ENCODE measurements around the gene TIAM1. TPM values are rescaled to one million over a fixed set of nuclear protein-coding genes. Genes with fewer than 3 reads are reported as not detected.
A peak's percentile ranks its signal among the peaks of the same experiment; 100 is the strongest.

Gene TIAM1
- total RNA-seq, 2 donors from 2014 or later, result 6.0 to 38.1 TPM

GRCh38 chr21:31349208-31349607 lies 5.1 kb upstream of the TIAM1 start:
- DNase-seq (ENCODE audit: low spot score), result no peak
- no peak for TF ChIP-seq POLR2A (IDR thresholded peaks at IDR 0.05)
- TF ChIP-seq POLR2AphosphoS5 (IDR thresholded peaks at IDR 0.05), result no peak
- TF ChIP-seq CTCF (IDR thresholded peaks at IDR 0.05), result no peak
- 69% methylated on average over 4 of the region's 4 CpGs for WGBS
- H3K36me3 ChIP-seq, result no peaks in the 10 kb centered on the region
- no peak overlapping the region for H3K4me3 ChIP-seq
- no peak overlapping the region for H3K27ac ChIP-seq
- intact Hi-C loops (cut with DNase I), result no loop called here
- no peaks in the 10 kb centered on the region for H3K4me1 ChIP-seq (replicated peaks)
- no peaks in the 10 kb centered on the region for H3K9me3 ChIP-seq
- no peaks in the 10 kb centered on the region for H3K27me3 ChIP-seq (replicated peaks; ENCODE audit: insufficient read depth)

GRCh38 chr21:31348188-31348587 lies 4.1 kb upstream of the TIAM1 start:
- no peak overlapping the region for H3K27ac ChIP-seq
- TF ChIP-seq POLR2A (IDR thresholded peaks at IDR 0.05) (no peak), CTCF (IDR thresholded peaks at IDR 0.05) (no peak), POLR2AphosphoS5 (IDR thresholded peaks at IDR 0.05) (no peak)
- intact Hi-C loops (cut with DNase I), result no loop called here
- peaks cover 3% of the 10 kb centered on the region for H3K27me3 ChIP-seq (replicated peaks; ENCODE audit: insufficient read depth)
- 88% methylated on average over 7 of the region's 7 CpGs for WGBS
- no peaks in the 10 kb centered on the region for H3K4me1 ChIP-seq (replicated peaks)
- no peak overlapping the region for H3K4me3 ChIP-seq
- no peaks in the 10 kb centered on the region for H3K9me3 ChIP-seq
- no peaks in the 10 kb centered on the region for H3K36me3 ChIP-seq
- no peak for DNase-seq (ENCODE audit: low spot score)

- intact Hi-C loops (cut with DNase I), result no loop called here
- H3K27ac ChIP-seq, result no peak overlapping the region
- H3K36me3 ChIP-seq, result no peaks in the 10 kb centered on the region
- no peaks in the 10 kb centered on the region for H3K4me1 ChIP-seq (replicated peaks)
- DNase-seq (ENCODE audit: low spot score), result no peak
- WGBS, result 49% methylated on average over 15 of the region's 15 CpGs
- H3K27me3 ChIP-seq (replicated peaks; ENCODE audit: insufficient read depth), result peaks cover 3% of the 10 kb centered on the region
- H3K4me3 ChIP-seq, result no peak overlapping the region
- TF ChIP-seq POLR2A (IDR thresholded peaks at IDR 0.05), result no peak
- TF ChIP-seq POLR2AphosphoS5 (IDR thresholded peaks at IDR 0.05), result no peak
- peak in 3 of 4 experiments; percentile 28 to 51 (median 43) for TF ChIP-seq CTCF (IDR thresholded peaks at IDR 0.05)
- no peaks in the 10 kb centered on the region for H3K9me3 ChIP-seq
These were observed 3.5 kb upstream of the TIAM1 start for GRCh38 chr21:31347435-31348032.

- H3K4me3 ChIP-seq, result no peak overlapping the region
- WGBS, result 87% methylated on average over 14 of the region's 14 CpGs
- no peak for DNase-seq (ENCODE audit: low spot score)
- no peaks in the 10 kb centered on the region for H3K4me1 ChIP-seq (replicated peaks)
- intact Hi-C loops (cut with DNase I), result no loop called here
- no peak for TF ChIP-seq POLR2A (IDR thresholded peaks at IDR 0.05)
- TF ChIP-seq CTCF (IDR thresholded peaks at IDR 0.05), result no peak
- no peak for TF ChIP-seq POLR2AphosphoS5 (IDR thresholded peaks at IDR 0.05)
- no peaks in the 10 kb centered on the region for H3K9me3 ChIP-seq
- peaks cover 3% of the 10 kb centered on the region for H3K27me3 ChIP-seq (replicated peaks; ENCODE audit: insufficient read depth)
- no peaks in the 10 kb centered on the region for H3K36me3 ChIP-seq
- no peak overlapping the region for H3K27ac ChIP-seq
These were observed 2.3 kb upstream of the TIAM1 start for GRCh38 chr21:31346256-31346821.

- H3K4me1 ChIP-seq (replicated peaks), result no peaks in the 10 kb centered on the region
- intact Hi-C loops (cut with DNase I), result no loop called here
- H3K27ac ChIP-seq, result no peak overlapping the region
- WGBS, result 86% methylated on average over 2 of the region's 2 CpGs
- no peaks in the 10 kb centered on the region for H3K9me3 ChIP-seq
- H3K27me3 ChIP-seq (replicated peaks; ENCODE audit: insufficient read depth), result peaks cover 3% of the 10 kb centered on the region
- H3K4me3 ChIP-seq, result no peak overlapping the region
- no peaks in the 10 kb centered on the region for H3K36me3 ChIP-seq
- no peak for TF ChIP-seq POLR2AphosphoS5 (IDR thresholded peaks at IDR 0.05)
- no peak for TF ChIP-seq POLR2A (IDR thresholded peaks at IDR 0.05)
- no peak for DNase-seq (ENCODE audit: low spot score)
These were observed 1.1 kb upstream of the TIAM1 start for GRCh38 chr21:31345136-31345535.

Measured in prostate gland (tissue), 2 donors.